Esophagus squamous epithelium (tissue), 4 donors: ENCODE measurements around the gene KBTBD3.

Experiments used
- CTCF ChIP-seq, 6 experiments: fragments of 450-650 bp in 4 of 6; fragments of 200-600 bp in 2 of 6; sonication (generic) in 2 of 6; IDR thresholded peaks; one replicate each; pipeline ENCODE4 v1.5.1; 2016 to 2019; ENCODE audit warnings: antibody characterized with exemption in 6 of 6, mild to moderate bottlenecking in 4 of 6, moderate library complexity in 4 of 6
- POLR2A ChIP-seq, 4 donors: fragments of 450-650 bp; IDR thresholded peaks; one replicate each; pipeline ENCODE4 v1.6.1; 2017; ENCODE audit warnings: antibody characterized with exemption in 4 of 4, mild to moderate bottlenecking in 4 of 4, moderate library complexity in 3 of 4

GRCh38 chr11:106101370-106101769, 24.2 kb upstream of the KBTBD3 start:
- TF ChIP-seq CTCF (IDR thresholded peaks at IDR 0.05) = no peak
- TF ChIP-seq POLR2A (IDR thresholded peaks at IDR 0.05) = no peak
